SK-N-SH (cell line): Measurements from ENCODE around the gene DLEC1. TPM values are rescaled to one million over a fixed set of nuclear protein-coding genes. Genes with fewer than 3 reads are reported as not detected.

ENCODE experiments used
- CTCF ChIA-PET: fragments of 300-600, 350-600 bp; formaldehyde crosslinking; extraction: SDS; loops from one replicate; lab custom pipeline; 2021; lab: Yijun Ruan, JAX
- POLR2A ChIA-PET: fragments of 350-600 bp; sonication (Branson Sonifier 250); formaldehyde crosslinking; extraction: SDS; loops from one replicate; lab custom pipeline; 2020; ENCODE audit warnings: antibody characterized with exemption, inconsistent platforms; lab: Yijun Ruan, JAX
- DNase-seq: peaks from one replicate; pipeline ENCODE4 v3.0.0; 2012
- H2AFZ ChIP-seq: fragments of 200-600 bp; sonication (generic); 2 replicates; pipeline ENCODE4 v1.8.1; 2016; ENCODE audit warnings: antibody characterized with exemption, mild to moderate bottlenecking, low read depth
- H3F3A ChIP-seq: fragments of 200-600 bp; sonication (generic); replicated peaks from 2 replicates; pipeline ENCODE3; 2016; ENCODE audit warnings: antibody characterized with exemption, mild to moderate bottlenecking; ENCODE audit not compliant: insufficient read depth
- H3K27ac ChIP-seq, 2 experiments: fragments of 200-500 bp in 1 of 2; fragments of 200-600 bp in 1 of 2; sonication (Bioruptor generic) in 1 of 2; sonication (generic), shearing (Covaris generic) in 1 of 2; 2 replicates each; pipeline versions ENCODE4 v1.5.1 to v1.6.1; 2014 to 2016; ENCODE audit warnings: low read depth in 2 of 2, inconsistent platforms in 1 of 2, low read length in 1 of 2, mild to moderate bottlenecking in 1 of 2, mixed read lengths in 1 of 2
- H3K27me3 ChIP-seq: fragments of 200-600 bp; sonication (generic), shearing (Covaris generic); 2 replicates; pipeline ENCODE4 v1.6.1; 2016; ENCODE audit warnings: mixed run types; ENCODE audit not compliant: insufficient read depth
- H3K36me3 ChIP-seq, 2 experiments: fragments of 200-500 bp in 1 of 2; fragments of 200-600 bp in 1 of 2; sonication (Bioruptor generic) in 1 of 2; sonication (generic) in 1 of 2; replicated peaks in 1 of 2; 2 replicates each; pipeline versions ENCODE3 to v1.5.1; 2014 to 2016; ENCODE audit warnings: low read length in 1 of 2, mild to moderate bottlenecking in 1 of 2; ENCODE audit not compliant: insufficient read depth in 2 of 2, control insufficient read depth in 1 of 2
- H3K4me1 ChIP-seq, 2 experiments: fragments of 200-500 bp in 1 of 2; fragments of 200-600 bp in 1 of 2; sonication (Bioruptor generic) in 1 of 2; sonication (generic), shearing (Covaris generic) in 1 of 2; 2 replicates each; pipeline versions ENCODE4 v1.5.1 to v1.6.1; 2014 to 2016; ENCODE audit warnings: low read depth in 1 of 2, low read length in 1 of 2, mixed run types in 1 of 2; ENCODE audit not compliant: insufficient read depth in 2 of 2, control insufficient read depth in 1 of 2
- H3K4me2 ChIP-seq: fragments of 200-600 bp; sonication (generic), shearing (Covaris generic); 2 replicates; pipeline ENCODE4 v1.6.1; 2017; ENCODE audit warnings: mixed run types
- H3K4me3 ChIP-seq, 2 experiments: fragments of 200-500 bp in 1 of 2; fragments of 200-600 bp in 1 of 2; sonication (Bioruptor generic) in 1 of 2; sonication (generic), shearing (Covaris generic) in 1 of 2; 2 replicates each; pipeline versions ENCODE4 v1.5.1 to v1.8.1; 2014 to 2016; ENCODE audit warnings: low read depth in 2 of 2, inconsistent platforms in 1 of 2, low read length in 1 of 2, mild to moderate bottlenecking in 1 of 2, mixed read lengths in 1 of 2, moderate library complexity in 1 of 2
- H3K79me2 ChIP-seq: fragments of 200-600 bp; sonication (generic); 2 replicates; pipeline ENCODE4 v1.8.1; 2017; ENCODE audit warnings: mild to moderate bottlenecking; ENCODE audit not compliant: insufficient read depth
- H3K9ac ChIP-seq: fragments of 200-600 bp; sonication (generic); 2 replicates; pipeline ENCODE4 v1.6.1; 2017; ENCODE audit warnings: mixed run types
- H3K9me2 ChIP-seq: fragments of 200-600 bp; sonication (generic); 2 replicates; pipeline ENCODE4 v1.6.1; 2017; ENCODE audit warnings: mixed run types
- H3K9me3 ChIP-seq: fragments of 200-600 bp; sonication (generic); 2 replicates; pipeline ENCODE4 v1.6.1; 2017; ENCODE audit warnings: mixed run types, mild to moderate bottlenecking, moderate library complexity
- H4K20me1 ChIP-seq: fragments of 200-600 bp; sonication (generic); 2 replicates; pipeline ENCODE4 v1.6.1; 2017; ENCODE audit warnings: mild to moderate bottlenecking, mixed run types; ENCODE audit not compliant: insufficient read depth
- EZH2phosphoT487 ChIP-seq: fragments of 200-600 bp; sonication (generic); IDR thresholded peaks from 2 replicates; pipeline ENCODE4 v1.6.1; 2017; ENCODE audit warnings: low read depth, mixed run types, mild to moderate bottlenecking, antibody characterized with exemption, moderate library complexity, borderline replicate concordance
- IRF3 ChIP-seq: fragments of 150-350 bp; IDR thresholded peaks from 2 replicates; pipeline ENCODE4 v1.6.1; 2016; ENCODE audit warnings: mild to moderate bottlenecking, low read depth, low read length
- NRF1 ChIP-seq: IDR thresholded peaks from 2 replicates; pipeline ENCODE4 v1.6.1; 2012; ENCODE audit warnings: low read depth, mild to moderate bottlenecking, low read length
- SMC3 ChIP-seq: IDR thresholded peaks from 2 replicates; pipeline ENCODE4 v1.6.1; 2012; ENCODE audit warnings: low read depth, low read length, improper control_type of control experiment
- TAF1 ChIP-seq: IDR thresholded peaks from 2 replicates; pipeline ENCODE4 v1.6.1; 2012; ENCODE audit warnings: low read depth, mild to moderate bottlenecking, low read length, moderate library complexity, borderline replicate concordance
- TCF12 ChIP-seq: IDR thresholded peaks from 2 replicates; pipeline ENCODE4 v1.4.0; 2012
- YY1 ChIP-seq: IDR thresholded peaks from 2 replicates; pipeline ENCODE4 v1.4.0; 2012; ENCODE audit warnings: low read depth, mild to moderate bottlenecking
- WGBS: methylation state at CpG from one replicate; pipeline ENCODE4 v1.1.6; 2017; ENCODE audit warnings: low lambda C conversion rate; 5-methylcytosine and 5-hydroxymethylcytosine counted together
- polyA plus RNA-seq, 3 experiments: library from polyadenylated mRNA; depleted of rRNA; stranded (reverse); fragments of >200 nt; gene quantifications; 2 replicates each; pipeline ENCODE4 v1.2.3, GENCODE V29; 2012
- TF ChIP-seq, protein P1 (sequence below): IDR thresholded peaks from 2 replicates; pipeline ENCODE4 v1.6.1; 2012; ENCODE audit warnings: mild to moderate bottlenecking, low read depth, low read length, moderate library complexity
- TF ChIP-seq, protein P2 (sequence below): fragments of 200-600 bp; sonication (generic); IDR thresholded peaks from 2 replicates; pipeline ENCODE4 v1.6.1; 2017; ENCODE audit warnings: antibody characterized with exemption, mild to moderate bottlenecking, moderate library complexity

The DLEC1 gene
- polyA plus RNA-seq, 1 of the 3 experiments (the other 2 are of a cell fraction): 0.02 TPM

GRCh38 chr3:38009807-38010591 lies 29.0 kb upstream of the DLEC1 start (continued):
- TF ChIP-seq, protein P1, sequence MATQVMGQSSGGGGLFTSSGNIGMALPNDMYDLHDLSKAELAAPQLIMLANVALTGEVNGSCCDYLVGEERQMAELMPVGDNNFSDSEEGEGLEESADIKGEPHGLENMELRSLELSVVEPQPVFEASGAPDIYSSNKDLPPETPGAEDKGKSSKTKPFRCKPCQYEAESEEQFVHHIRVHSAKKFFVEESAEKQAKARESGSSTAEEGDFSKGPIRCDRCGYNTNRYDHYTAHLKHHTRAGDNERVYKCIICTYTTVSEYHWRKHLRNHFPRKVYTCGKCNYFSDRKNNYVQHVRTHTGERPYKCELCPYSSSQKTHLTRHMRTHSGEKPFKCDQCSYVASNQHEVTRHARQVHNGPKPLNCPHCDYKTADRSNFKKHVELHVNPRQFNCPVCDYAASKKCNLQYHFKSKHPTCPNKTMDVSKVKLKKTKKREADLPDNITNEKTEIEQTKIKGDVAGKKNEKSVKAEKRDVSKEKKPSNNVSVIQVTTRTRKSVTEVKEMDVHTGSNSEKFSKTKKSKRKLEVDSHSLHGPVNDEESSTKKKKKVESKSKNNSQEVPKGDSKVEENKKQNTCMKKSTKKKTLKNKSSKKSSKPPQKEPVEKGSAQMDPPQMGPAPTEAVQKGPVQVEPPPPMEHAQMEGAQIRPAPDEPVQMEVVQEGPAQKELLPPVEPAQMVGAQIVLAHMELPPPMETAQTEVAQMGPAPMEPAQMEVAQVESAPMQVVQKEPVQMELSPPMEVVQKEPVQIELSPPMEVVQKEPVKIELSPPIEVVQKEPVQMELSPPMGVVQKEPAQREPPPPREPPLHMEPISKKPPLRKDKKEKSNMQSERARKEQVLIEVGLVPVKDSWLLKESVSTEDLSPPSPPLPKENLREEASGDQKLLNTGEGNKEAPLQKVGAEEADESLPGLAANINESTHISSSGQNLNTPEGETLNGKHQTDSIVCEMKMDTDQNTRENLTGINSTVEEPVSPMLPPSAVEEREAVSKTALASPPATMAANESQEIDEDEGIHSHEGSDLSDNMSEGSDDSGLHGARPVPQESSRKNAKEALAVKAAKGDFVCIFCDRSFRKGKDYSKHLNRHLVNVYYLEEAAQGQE: no peak

DNA sequence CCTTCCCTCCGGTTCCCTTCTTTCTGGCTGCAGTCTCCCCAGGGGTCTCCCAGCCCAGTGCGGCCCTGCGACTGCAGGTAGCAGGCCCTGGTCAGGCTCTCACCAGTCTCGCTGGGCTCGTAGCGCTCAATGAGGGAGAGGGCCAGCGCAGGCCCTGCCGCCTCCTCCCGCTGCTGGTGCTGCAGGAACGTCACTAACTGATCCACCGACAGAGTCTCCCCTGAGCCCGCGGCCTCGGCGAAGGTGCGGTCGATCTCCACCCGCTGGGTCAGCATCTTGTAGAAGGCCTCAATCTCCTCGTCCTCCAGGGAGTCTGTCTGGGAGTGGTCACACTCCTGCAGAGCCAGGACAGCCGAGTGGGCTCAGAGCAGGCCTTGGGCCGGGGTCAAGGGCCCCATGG lies 27.9 kb upstream of the DLEC1 start:
- no peaks in the 10 kb centered on the region for H3K79me2 ChIP-seq
- POLR2A ChIA-PET: no interaction called here
- no peaks in the 10 kb centered on the region for H4K20me1 ChIP-seq
- no peaks in the 10 kb centered on the region; a peak in 1 of 4 replicates for H3K4me1 ChIP-seq
- DNase-seq: no peak
- H2AFZ ChIP-seq: no peak overlapping the region
- no peak for TF ChIP-seq TAF1
- TF ChIP-seq, protein P1: no peak
- no peak for TF ChIP-seq NRF1
- TF ChIP-seq EZH2phosphoT487: no peak
- TF ChIP-seq TCF12: no peak
- no peak for TF ChIP-seq IRF3
- TF ChIP-seq, protein P2, sequence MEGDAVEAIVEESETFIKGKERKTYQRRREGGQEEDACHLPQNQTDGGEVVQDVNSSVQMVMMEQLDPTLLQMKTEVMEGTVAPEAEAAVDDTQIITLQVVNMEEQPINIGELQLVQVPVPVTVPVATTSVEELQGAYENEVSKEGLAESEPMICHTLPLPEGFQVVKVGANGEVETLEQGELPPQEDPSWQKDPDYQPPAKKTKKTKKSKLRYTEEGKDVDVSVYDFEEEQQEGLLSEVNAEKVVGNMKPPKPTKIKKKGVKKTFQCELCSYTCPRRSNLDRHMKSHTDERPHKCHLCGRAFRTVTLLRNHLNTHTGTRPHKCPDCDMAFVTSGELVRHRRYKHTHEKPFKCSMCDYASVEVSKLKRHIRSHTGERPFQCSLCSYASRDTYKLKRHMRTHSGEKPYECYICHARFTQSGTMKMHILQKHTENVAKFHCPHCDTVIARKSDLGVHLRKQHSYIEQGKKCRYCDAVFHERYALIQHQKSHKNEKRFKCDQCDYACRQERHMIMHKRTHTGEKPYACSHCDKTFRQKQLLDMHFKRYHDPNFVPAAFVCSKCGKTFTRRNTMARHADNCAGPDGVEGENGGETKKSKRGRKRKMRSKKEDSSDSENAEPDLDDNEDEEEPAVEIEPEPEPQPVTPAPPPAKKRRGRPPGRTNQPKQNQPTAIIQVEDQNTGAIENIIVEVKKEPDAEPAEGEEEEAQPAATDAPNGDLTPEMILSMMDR: no peak
- no peak for TF ChIP-seq YY1
- TF ChIP-seq SMC3: no peak
- TF ChIP-seq, all 33 proteins: peak for 0
- no peaks in the 10 kb centered on the region for H3K9me2 ChIP-seq
- H3K9ac ChIP-seq: no peak overlapping the region
- whole genome bisulfite sequencing: no CpG with 5 or more reads among the region's 21 CpGs
- peaks cover 8% of the 10 kb centered on the region for H3F3A ChIP-seq
- no peak overlapping the region for H3K4me2 ChIP-seq
- H3K4me3 ChIP-seq: no peak overlapping the region
- H3K36me3 ChIP-seq: peaks cover 25 to 35% of the 10 kb centered on the region in 2 experiments
- H3K27me3 ChIP-seq: no peaks in the 10 kb centered on the region
- no peaks in the 10 kb centered on the region for H3K9me3 ChIP-seq
- CTCF ChIA-PET: no interaction called here
- no peak overlapping the region for H3K27ac ChIP-seq
